HG02571 (cell line): ENCODE measurements around the gene ICA1.
"Not testable (repeated sequence)": the region's sequence is repeated elsewhere in the genome, so short reads cannot be mapped to it uniquely, and the experiment has no call there.

Experiments
- ATAC-seq: cut with Tn5 transposase; IDR thresholded peaks from one replicate; pipeline ENCODE4 v1.9.1; 2021; ENCODE audit warnings: mild to moderate bottlenecking, moderate library complexity; ENCODE audit not compliant: unreplicated experiment

Gene ICA1

GRCh38 chr7:8109196-8110022 is 152.6 kb downstream of the ICA1 start:
- ATAC-seq = no peak

DNA sequence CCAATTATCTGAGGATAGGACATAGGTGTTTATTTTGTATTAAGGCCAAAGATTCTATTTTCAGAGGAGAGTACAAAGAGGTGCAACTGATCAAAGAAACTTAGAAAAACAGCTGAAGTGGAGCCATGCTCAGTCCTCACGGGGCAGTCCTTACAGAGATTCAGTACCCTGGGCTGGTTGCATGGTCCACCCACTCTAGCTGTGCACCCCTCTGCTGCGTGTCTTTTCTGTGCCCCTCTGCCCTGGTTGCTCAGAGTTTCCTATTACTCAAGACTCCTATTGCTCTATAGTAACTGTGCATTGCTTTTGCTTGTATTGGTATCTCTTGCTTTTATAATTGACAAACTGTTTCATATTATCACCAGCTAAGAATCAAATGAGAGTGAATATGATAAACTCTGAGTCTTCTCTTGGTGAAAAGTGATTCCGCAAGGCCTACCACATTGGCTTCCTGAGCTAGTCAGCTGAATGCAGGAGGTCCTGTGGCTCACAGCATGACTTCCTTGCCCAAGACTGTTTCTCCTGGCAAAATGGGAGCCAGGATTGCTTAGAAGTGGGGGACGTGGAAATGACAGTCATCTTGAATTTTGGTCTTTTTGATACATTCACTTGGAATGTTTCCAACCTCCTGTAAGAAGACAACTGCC is 156.4 kb downstream of the ICA1 start:
- ATAC-seq = no peak

DNA sequence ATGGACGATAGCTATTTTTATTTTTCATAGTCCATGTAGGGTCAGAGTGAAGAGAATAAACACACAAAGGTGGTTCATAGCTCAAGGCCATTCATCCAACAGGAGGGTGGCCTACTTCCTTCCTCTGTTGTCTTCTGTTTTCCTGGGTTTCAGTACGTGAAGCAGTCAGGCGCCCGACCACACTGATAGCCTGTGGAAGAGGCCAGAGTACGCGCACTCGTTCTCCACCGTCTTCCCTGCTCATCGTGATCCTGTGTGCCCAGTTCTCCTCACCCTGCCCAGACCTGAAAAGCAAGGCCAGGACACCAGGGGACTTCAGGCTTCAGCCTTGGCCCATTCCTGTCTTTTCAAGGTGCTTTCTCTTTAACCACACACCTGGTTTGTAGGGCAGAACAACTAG is 158.7 kb downstream of the ICA1 start:
- no peak for ATAC-seq

GRCh38 chr7:8101292-8101691 is 160.7 kb downstream of the ICA1 start:
- not testable (repeated sequence) for ATAC-seq

- ATAC-seq = no peak
Measured at GRCh38 chr7:8094164-8095140, 167.5 kb downstream of the ICA1 start.

- ATAC-seq = no peak
Measured at GRCh38 chr7:8092140-8092539, 169.8 kb downstream of the ICA1 start.

- no peak for ATAC-seq
Measured at GRCh38 chr7:8089036-8089780, 172.8 kb downstream of the ICA1 start.

DNA sequence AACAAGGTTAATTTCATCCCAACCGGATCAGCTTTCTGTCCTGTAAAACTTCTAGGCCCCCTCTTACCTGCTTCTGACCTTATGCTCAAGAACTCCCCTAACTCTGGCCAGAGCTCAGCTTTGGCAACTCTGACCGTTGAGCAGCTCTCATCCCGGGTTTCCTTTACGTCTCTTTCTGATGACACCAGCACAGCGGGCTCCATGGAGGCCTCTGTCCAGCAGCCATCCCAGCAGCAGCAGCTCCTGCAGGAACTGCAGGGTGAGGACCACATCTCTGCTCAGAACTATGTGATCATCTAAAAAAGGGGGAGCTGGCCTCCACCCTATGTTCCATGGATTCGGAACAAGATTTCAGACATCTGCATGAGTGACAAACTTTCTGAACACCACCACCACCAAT is 175.7 kb downstream of the ICA1 start:
- ATAC-seq = no peak

- ATAC-seq = no peak
Measured at GRCh38 chr7:8085420-8085819, 176.5 kb downstream of the ICA1 start.

GRCh38 chr7:8084836-8085235 is 177.1 kb downstream of the ICA1 start:
- ATAC-seq = no peak

- no peak for ATAC-seq
Measured at GRCh38 chr7:8082762-8083161, 179.2 kb downstream of the ICA1 start.

GRCh38 chr7:8078418-8078817 is 183.5 kb downstream of the ICA1 start:
- ATAC-seq = no peak

GRCh38 chr7:8070451-8071180 is 191.4 kb downstream of the ICA1 start:
- ATAC-seq = no peak

- no peak for ATAC-seq
Measured at GRCh38 chr7:8068892-8069686, 192.9 kb downstream of the ICA1 start.

GRCh38 chr7:8065356-8065813 is 196.6 kb downstream of the ICA1 start:
- no peak for ATAC-seq

DNA sequence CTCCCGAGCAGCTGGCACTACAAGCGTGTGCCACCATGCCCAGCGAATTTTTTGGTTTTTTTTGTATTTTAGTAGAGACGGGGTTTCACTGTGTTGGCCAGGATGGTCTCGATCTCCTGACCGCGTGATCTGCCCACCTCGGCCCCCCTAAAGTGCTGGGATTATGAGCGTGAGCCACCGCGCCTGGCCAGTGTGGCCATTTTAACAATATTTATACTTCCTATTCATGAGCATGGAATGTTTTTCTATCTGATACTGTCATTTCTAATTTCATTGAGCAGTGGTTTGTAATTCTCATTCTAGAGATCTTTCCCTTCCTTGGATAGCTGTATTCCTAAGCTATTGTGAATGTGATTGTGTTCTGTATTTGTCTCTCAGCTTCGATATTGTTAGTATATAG is 197.1 kb downstream of the ICA1 start:
- ATAC-seq = no peak

GRCh38 chr7:8063706-8064297 is 198.2 kb downstream of the ICA1 start:
- ATAC-seq = no peak

DNA sequence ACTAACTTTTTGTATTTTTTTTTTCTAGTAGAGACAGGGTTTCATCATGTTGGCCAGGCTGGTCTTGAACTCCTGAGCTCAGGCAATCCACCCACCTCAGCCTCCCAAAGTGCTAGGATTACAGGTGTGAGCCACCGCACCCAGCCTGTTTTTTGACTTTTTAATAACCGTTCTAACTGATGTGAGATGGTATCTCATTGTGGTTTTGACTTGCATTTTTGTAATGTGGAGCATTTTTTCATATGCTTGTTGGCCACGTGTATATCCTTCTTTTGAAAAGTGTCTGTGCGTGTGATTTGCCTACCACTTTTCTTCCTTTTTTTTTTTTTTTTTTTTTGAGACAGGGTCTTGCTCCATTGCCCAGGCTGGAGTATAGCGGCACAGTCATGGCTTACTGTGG is 198.7 kb downstream of the ICA1 start:
- ATAC-seq = not testable (repeated sequence)
